Ramos (cell line): ENCODE results near the gene CHCHD3.

Source experiments
- in situ Hi-C: fragments of 300-500 bp; cut with MboI; formaldehyde crosslinking; loops from one replicate; pipeline ENCODE4 v1.14.3; 2022; ENCODE audit warnings: low sequenced_read_pairs; ENCODE audit not compliant: unreplicated experiment

The CHCHD3 gene

DNA sequence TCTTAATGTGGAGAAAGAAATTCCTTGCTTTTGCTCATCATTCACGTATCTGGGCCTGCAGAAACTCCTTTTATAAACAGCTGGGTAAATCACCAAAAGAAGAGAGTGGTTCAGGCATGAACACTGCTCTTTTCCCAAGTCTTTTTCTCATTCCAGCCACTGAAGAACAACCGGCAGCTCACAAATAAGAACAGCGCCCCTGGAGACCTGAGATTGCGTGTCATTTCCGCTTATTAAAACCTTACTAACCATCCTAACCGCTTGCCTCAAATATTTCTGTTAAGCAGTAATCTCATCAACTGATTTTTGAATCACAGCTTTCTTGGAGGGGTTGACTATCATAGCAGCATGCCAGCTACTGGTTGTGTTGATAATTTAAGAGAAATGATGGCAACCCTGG, 292.6 kb downstream of the CHCHD3 start:
- in situ Hi-C loops: no loop called here

DNA sequence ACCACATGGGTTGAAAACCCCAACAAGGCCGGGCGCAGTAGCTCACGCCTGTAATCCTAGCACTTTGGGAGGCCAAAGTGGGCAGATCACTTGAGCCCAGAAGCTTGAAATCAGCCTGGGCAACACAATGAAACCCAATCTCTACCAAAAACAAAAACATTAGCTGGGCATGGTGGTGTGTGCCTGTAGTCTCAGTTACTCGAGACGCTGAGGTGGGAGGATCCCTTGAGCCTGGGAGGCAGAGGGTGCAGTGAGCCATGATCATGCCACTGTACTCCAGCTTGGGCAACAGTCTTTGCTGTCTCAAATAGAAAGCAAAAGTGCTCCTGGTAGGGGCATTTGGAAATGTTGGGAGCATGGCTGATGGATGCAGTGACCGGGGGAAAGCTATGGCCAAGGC, 296.0 kb downstream of the CHCHD3 start:
- in situ Hi-C loops: no loop called here

- in situ Hi-C loops: no loop called here
These were observed 297.5 kb downstream of the CHCHD3 start for GRCh38 chr7:132784406-132784805.

DNA sequence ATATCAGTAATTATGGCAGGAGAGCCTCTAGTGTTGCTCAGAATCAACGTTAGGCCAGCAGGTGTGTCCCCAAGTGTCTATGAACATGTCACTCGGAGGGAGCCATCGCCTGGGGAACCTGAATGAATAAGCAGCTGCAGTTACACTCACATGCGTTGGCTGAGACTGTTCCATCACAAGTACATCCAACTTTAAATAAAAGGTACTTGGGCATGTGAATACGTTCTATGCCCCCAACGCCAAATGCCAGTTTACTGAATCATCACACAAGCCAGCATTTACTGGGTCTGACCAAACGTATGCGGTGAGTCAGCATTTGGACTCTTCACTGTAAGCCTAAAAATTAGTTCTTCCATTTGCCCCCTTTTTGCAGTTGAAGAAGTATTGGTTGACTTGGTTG, 298.1 kb downstream of the CHCHD3 start:
- in situ Hi-C loops: no loop called here

GRCh38 chr7:132782777-132783640, 298.9 kb downstream of the CHCHD3 start:
- in situ Hi-C loops: no loop called here

DNA sequence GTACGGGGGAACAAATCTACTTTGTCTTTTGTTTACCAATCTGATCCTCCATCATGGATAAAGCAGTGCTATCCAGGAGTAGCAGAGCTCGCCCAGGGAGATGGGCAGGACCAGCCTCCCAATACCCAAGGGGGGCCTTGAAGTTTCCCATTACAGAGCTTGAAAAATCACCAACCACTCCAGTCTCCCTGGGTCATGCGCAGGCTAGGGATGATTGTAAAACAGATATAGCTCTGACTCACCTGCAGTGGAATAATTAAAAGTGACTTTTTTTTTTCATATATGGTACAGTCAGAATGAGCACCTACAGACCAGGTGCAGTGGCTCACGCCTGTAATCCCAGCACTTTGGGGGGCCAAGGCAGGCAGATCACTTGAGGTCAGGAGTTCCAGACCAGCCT, 301.1 kb downstream of the CHCHD3 start:
- in situ Hi-C loops: no loop called here

- in situ Hi-C loops: no loop called here
These were observed 302.7 kb downstream of the CHCHD3 start for GRCh38 chr7:132779164-132779563.

- in situ Hi-C loops: no loop called here
These were observed 303.1 kb downstream of the CHCHD3 start for GRCh38 chr7:132778761-132779160.

- in situ Hi-C loops: no loop called here
These were observed 303.9 kb downstream of the CHCHD3 start for GRCh38 chr7:132777956-132778355.

DNA sequence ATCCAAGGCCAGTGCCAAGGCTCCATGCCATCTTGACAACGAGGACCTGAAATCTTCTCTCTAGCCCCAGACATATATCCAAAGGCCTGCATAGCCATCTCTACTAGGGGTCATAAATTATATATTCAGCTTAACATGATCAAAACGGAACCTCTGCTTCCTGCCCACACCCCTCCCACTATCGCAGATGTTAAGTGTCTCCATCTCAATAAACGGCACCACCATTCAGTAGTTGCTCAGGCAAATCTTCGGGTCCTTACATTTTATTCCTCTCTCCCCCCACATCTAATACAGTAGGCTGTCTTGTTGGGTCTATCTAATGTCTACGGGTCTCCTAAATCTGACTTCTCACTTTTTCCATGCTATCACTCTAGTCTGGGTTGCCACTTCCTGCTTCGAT, 304.5 kb downstream of the CHCHD3 start:
- in situ Hi-C loops: no loop called here

- in situ Hi-C loops: no loop called here
These were observed 305.8 kb downstream of the CHCHD3 start for GRCh38 chr7:132776048-132776620.

GRCh38 chr7:132773527-132773956, 308.3 kb downstream of the CHCHD3 start:
- in situ Hi-C loops: no loop called here

- in situ Hi-C loops: no loop called here
These were observed 310.6 kb downstream of the CHCHD3 start for GRCh38 chr7:132771301-132771730.

DNA sequence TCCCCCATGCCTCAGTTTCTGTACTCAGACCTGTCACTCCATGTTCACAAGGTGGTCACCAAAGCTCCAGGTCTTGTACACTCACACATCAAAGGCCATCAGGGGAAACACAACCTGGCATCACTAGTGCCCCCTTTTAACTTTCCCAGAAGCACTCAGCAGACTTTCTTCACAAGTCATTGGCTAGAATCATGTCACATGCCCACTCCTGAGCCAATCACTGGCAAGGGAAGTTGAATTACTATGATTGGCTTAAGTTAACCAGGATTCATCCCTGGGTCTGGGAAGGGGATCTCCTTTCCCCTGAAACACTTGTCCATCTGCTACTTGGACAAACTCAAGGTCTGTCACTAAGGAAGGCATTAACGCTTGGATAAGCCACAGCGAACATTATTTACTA, 311.8 kb downstream of the CHCHD3 start:
- in situ Hi-C loops: no loop called here

GRCh38 chr7:132769280-132769679, 312.6 kb downstream of the CHCHD3 start:
- in situ Hi-C loops: no loop called here

- in situ Hi-C loops: no loop called here
These were observed 313.8 kb downstream of the CHCHD3 start for GRCh38 chr7:132768099-132768498.

DNA sequence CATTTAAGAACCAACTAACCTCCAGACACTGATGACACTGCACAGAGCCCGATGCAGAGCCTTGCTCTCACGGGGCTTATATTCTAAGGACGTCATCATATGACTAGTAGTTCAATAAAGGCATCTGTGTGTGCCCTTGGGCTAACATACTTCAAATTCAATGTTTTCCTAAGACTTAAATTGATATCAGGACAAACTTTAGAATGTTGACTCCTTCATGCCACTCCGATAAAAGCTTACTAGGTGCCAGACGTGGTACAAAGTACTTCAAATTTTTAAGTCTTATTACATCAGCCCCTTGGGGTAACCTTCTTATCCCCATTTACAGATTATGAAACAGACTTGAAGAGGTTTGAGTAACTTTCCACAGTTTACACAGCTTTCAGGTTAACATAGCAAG, 314.5 kb downstream of the CHCHD3 start:
- in situ Hi-C loops: no loop called here

DNA sequence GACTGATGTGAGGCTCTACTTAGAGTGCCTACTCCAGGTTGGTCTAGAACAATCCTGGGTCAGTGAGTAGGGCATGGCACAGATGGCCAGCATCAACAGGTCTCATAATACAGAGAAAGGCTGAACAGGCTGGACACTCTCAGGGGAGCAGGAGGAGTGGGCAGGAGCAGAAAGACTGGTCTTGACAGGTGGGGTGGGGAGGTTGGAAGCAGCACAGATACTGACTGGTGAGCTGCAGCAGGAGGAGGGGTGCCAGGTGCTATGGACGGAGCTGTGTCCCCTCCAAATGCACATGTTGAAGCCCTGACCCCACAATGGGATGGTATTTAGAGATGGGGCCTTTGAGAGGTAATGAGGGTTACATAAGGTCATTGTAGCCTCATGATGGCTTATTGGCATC, 315.2 kb downstream of the CHCHD3 start:
- in situ Hi-C loops: no loop called here

GRCh38 chr7:132765861-132766260, 316.0 kb downstream of the CHCHD3 start:
- in situ Hi-C loops: no loop called here

GRCh38 chr7:132764762-132765161, 317.1 kb downstream of the CHCHD3 start:
- in situ Hi-C loops: no loop called here

DNA sequence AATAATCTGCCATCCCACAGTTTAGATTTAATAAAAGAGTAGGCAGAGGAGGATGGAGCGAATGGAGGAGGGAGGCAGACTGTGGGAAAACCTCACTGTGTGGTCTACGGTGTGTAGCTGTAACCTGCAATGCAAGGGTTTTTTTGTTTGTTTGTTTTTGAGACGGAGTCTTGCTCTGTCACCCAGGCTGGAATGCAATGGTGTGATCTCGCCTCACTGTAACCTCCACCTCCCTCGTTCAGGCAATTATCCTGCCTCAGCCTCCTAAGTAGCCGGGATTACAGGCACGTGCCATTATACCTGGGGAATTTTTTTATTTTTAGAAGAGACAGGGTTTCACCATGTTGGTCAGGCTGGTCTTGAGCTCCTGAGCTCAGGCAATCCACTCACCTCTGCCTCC, 321.0 kb downstream of the CHCHD3 start:
- in situ Hi-C loops: no loop called here

DNA sequence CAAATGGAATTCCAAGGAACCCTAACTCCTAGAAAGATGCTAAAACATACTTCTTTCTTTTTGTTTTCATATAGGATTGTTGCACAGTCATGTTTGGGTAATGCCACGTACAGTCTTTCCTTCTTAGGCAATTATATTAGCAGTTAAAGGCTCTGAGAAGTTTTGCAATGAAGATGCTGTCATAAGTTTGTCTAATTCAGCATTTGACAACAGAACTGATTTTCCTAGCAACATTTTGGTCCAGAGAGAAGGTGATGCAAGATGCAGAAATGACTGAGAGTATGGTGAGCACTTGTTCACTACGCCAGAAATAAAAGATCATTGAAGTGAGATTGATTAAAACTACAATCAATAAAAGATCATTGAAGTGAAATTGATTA, 321.7 kb downstream of the CHCHD3 start:
- in situ Hi-C loops: no loop called here
